ENCODE data around the gene MAPK12. TPM values are rescaled to one million over a fixed set of nuclear protein-coding genes. Genes with fewer than 3 reads are reported as not detected.

The MAPK12 gene
- total RNA-seq, 4 donors from 2014 or later, result 3.6 to 17.7 (median 5.4) TPM

DNA sequence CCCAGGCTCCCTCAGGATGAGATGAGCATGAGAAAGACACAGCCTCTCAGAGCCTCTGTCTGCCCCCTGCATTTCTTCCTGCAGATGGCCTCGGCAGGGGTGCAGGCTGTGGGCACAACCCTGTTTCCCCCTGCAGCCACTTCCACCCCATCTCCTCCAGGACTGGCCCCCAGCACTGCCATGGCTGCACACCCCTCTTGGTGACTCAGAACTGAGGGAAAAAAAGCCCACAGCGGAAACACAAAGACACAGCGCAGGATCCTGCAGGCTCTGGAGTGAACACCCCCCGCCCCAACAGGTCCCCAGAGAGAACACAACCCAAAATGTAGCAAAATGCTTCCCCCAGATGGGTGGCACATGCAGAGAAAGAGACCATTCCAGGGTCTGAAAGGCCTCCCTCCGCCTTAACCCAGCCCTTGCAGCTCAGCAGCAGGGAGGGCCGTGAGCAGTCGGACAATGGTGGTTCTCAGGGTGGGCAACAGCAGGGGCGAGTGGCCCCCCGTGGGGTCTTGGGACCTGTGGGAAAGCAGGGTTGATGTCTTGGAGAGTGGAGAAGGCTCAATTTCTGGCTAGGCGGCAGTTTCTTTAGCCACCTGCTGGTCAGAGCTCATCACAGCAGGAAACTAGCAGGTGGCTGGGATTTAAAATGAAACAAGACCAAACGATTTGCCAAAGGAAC, 24.6 kb downstream of the MAPK12 start:
- TF ChIP-seq, protein P1, sequence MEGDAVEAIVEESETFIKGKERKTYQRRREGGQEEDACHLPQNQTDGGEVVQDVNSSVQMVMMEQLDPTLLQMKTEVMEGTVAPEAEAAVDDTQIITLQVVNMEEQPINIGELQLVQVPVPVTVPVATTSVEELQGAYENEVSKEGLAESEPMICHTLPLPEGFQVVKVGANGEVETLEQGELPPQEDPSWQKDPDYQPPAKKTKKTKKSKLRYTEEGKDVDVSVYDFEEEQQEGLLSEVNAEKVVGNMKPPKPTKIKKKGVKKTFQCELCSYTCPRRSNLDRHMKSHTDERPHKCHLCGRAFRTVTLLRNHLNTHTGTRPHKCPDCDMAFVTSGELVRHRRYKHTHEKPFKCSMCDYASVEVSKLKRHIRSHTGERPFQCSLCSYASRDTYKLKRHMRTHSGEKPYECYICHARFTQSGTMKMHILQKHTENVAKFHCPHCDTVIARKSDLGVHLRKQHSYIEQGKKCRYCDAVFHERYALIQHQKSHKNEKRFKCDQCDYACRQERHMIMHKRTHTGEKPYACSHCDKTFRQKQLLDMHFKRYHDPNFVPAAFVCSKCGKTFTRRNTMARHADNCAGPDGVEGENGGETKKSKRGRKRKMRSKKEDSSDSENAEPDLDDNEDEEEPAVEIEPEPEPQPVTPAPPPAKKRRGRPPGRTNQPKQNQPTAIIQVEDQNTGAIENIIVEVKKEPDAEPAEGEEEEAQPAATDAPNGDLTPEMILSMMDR (IDR thresholded peaks at IDR 0.05; ENCODE audit: low read depth), result no peak

DNA sequence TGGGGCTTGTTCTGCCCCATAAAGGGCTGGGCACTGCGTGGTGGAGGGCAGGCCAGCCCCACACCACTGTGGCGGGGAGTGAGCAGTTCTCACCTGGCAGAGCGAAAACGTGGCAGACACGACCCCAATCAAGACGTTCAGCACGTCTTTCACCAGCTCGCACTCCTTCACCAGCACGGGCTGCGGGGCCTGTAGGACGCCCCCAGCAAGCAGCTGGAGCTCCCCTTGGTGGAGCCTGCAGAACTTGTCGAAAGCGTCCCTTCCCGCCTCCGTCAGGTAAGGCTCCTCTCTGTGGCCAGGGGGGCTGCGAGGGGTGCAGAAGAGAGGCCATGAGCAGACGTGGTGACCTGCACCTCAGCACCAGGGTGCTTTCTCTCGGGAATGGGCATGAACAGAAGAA, 28.3 kb downstream of the MAPK12 start:
- TF ChIP-seq, protein P1 (IDR thresholded peaks at IDR 0.05; ENCODE audit: low read depth), result no peak

DNA sequence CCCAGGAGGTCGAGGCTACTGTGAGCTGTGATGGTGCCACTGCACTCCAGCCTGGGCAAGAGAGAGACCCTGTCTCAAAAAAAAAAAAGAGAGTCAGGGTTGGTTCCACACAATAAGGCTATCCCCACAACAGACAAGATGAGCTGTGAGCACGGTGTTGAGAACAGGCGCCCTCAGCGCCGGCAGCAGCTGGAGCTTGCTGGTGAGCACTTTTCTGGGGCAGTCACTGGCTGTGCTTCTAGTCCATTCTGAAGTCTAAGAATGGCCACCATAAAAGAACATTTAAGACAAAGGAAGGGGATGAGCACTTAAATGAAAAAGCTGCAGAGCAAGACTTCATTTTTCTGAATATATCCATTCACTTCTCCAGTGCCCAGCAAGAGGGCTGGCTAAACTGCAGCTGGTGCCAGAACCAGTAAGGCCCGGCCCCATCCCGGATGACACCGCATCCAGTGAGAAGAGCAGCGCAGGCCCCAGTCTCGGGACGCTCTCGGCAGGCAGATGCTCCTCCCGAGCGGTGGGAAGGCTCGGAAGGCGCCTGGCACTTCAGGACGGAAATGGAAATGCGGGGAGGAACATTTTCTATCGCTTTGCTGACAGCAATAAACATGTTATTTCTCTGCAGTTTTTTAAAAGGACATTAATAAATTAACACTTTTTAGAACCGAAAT, 28.9 kb downstream of the MAPK12 start:
- TF ChIP-seq, protein P1 (IDR thresholded peaks at IDR 0.05; ENCODE audit: low read depth), result no peak

DNA sequence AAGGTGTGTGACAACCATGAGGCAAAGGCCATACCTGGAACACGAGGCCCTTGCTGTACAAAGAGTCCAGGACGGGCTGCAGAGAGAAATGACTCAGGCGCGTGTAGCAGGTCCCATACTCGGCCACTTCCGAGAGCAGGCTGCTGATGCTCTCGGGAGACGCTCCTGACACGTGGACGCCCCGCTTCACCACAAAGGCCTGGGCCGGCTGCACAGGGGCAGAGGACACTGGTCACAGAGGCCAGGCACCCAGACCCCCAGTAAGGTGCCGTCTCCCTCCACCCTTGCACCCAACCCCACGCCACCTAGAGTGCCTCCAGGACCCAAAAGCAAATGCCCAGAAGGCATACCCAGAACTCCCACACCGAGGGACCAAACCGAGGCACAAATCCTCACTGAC, 32.1 kb downstream of the MAPK12 start:
- TF ChIP-seq, protein P1 (IDR thresholded peaks at IDR 0.05; ENCODE audit: low read depth), result no peak

DNA sequence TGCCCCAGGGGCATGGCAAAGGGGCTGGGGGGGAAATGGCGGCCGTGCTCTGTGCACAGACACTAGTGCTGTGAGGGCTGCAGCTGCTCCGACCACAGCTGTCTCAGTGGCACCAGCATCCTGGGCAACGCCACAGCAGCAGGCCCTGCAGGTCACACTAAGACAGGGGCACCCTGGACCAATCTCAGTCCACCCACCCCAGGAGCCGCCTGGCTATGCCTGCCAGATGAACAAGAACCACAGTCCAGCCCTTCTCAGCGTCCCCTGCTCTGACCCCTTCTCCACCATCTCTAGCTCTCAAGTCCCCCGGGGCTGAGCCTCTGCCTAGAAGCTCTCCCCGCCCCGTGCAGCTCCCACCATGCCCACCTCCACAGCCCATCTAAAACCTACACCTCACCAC, 33.1 kb downstream of the MAPK12 start:
- TF ChIP-seq, protein P1 (IDR thresholded peaks at IDR 0.05; ENCODE audit: low read depth), result no peak

DNA sequence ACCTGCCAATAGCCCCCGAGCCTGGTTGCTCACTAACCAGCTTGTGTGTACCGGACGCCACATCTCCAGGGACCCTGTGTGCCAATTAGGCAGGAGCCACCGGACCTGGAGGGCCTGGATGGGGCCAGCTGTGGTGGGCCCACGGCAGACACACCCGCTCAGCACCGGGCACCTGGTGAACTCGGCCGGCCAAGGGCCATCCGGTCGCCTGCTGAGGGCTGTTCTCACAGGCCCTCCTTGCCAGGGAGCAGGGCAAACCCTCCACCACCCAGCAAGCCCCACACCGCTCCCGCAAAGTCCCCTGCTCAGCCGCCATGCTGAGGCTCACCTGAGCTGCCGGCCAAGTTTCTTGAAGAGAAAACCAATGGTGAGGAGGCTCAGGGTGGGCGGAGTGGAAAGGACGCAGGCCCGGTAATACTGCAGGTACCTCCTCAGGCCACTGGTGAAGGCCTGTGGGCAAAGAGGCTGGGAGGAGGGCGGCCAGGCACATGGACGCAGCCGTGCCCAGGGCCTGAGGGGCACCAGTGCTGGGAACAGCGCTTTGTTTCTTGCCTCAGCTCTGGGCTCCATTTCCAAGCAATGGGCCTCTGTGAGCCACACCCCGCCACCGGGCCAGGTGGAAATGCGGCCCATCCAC, 33.8 kb downstream of the MAPK12 start:
- TF ChIP-seq, protein P1 (IDR thresholded peaks at IDR 0.05; ENCODE audit: low read depth), result no peak

DNA sequence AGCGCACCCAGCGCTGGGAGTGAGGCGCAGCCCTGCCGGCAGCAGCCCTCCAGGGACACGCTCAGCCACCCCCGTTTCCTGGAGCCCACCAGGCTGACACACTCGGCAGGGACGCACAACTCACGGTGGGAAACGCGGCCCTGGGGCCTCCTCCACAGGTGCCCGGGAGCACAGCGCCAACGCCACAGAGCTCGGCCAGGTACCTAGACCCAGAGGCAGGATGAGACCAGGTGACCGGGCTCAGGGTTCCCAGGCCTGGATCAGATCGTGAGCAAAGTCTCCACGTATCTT, 34.7 kb downstream of the MAPK12 start:
- TF ChIP-seq, protein P1 (IDR thresholded peaks at IDR 0.05; ENCODE audit: low read depth), result no peak
